ENCODE measurements around the gene GPR42. TPM values are rescaled to one million over a fixed set of nuclear protein-coding genes. Genes with fewer than 3 reads are reported as not detected.
A peak's percentile ranks its signal among the peaks of the same experiment; 100 is the strongest.

GPR42 gene
- total and polyA plus RNA-seq, 10 of the 15 experiments (the other 5 are each of a cell fraction or from before 2014, with no cell fraction given), result 0.13 TPM; not detected in 9

DNA sequence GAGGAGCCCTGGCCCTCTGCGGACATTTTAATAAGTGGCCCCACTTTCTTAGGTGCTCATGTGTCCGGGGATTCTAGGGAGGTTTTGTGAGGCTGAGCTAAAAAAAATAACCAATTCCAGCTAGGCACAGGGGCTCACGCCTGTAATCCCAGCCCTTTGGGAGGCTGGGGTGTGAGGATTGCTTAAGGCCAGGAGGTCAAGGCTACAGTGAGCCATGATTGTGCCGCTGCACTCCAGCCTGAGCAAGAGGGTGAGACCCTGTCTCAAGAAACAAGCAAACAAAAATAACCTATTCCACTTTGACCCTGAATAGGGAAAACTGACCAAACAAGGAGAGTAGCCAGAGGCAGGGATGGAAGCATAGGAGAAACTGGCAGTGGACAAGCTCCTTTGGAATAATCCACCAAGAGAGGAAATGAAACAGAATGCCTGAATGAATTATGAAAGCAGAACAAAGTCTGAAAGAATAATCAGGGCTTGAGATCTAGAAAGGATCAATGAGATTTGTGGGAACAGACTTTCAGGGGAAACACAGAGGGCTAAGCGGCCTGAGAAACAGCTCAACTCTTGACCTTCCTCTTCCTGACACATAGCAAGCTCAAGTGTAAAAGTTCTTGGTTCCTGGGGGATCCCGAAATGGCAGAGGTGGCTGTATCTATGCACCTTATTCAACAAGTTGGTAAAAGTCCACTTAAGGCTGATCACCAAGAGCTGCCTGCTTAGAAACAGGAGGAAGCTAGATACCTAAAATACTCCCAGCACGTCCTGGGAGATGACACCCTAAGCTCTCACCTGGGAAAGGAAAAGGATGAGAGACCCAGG is 47.1 kb downstream of the GPR42 start:
- ChIA-PET RAD21 (ENCODE audit: unreplicated experiment) (interaction anchor here (0.7 to 8.4 kb wide), 24 partner anchors 11 to 429 kb away, joined by 3 to 110 read pairs (median 7); partner anchors contain the start of genes FFAR1 and FFAR2), SMC1A (ENCODE audit: uncharacterized antibody, unreplicated experiment) (interaction anchor here (0.6 to 13.1 kb wide), 20 partner anchors 11 to 284 kb away, joined by 3 to 237 read pairs (median 6); partner anchors contain the start of genes FFAR1, FFAR2 and FFAR3), CTCF (interaction anchor here (0.8 to 8.8 kb wide), 16 partner anchors 11 to 102 kb away, joined by 3 to 86 read pairs (median 6); no protein-coding TSS in a partner anchor), POLR2A (interaction anchor here (1.0 to 6.6 kb wide), 17 partner anchors 10 to 97 kb away, joined by 3 to 67 read pairs (median 9); no protein-coding TSS in a partner anchor)
- Histone ChIP-seq H3K27ac (ENCODE audit: control insufficient read depth, insufficient read depth) (peak overlapping the region; percentile 68), H4K20me1 (ENCODE audit: control insufficient read depth, insufficient read depth) (no peaks in the 10 kb centered on the region), H3K27me3 (replicated peaks in 1 of 2; ENCODE audit: control insufficient read depth in 2 of 2, insufficient read depth in 2 of 2, low read length in 1 of 2) (no peaks in the 10 kb centered on the region), H2AFZ (ENCODE audit: control insufficient read depth, low read depth, low read length) (no peak overlapping the region), H3K4me2 (ENCODE audit: control insufficient read depth, insufficient read depth) (peak overlapping the region; percentile 45), H3K36me3 (ENCODE audit: control insufficient read depth in 2 of 2, insufficient read depth in 2 of 2, low read length in 1 of 2) (no peaks in the 10 kb centered on the region), H3K9ac (ENCODE audit: control insufficient read depth, insufficient read depth, low read length) (peak overlapping the region; percentile 30), H3K79me2 (ENCODE audit: control insufficient read depth, insufficient read depth, low read length) (no peaks in the 10 kb centered on the region), H3K4me3 (no peak overlapping the region; the same call in 1 of the 2 replicates), H3K4me1 (ENCODE audit: control insufficient read depth, insufficient read depth, low read length) (peaks cover 41% of the 10 kb centered on the region), H3K9me3 (replicated peaks; ENCODE audit: control insufficient read depth, insufficient read depth, low read length) (no peaks in the 10 kb centered on the region; the same call in 2 of the 3 replicates)
- 41% methylated on average over 6 of the region's 7 CpGs for WGBS (ENCODE audit: insufficient coverage, insufficient replicate concordance, low lambda C conversion rate, missing lambda C conversion rate)
- FAIRE-seq, result peak; percentile 62
- ATAC-seq, result peak; percentile 63
- TSS peak; percentile 10 for BruUV-seq (replicated peaks)
- intact Hi-C loops (cut with micrococcal nuclease; ENCODE audit: unreplicated experiment) (loop anchor here (2.0 to 5.0 kb wide), 2 partner anchors 41 to 65 kb away; no protein-coding TSS in a partner anchor), in situ Hi-C loops (cut with MboI) (no loop called here)
- DNase-seq (ENCODE audit: low read depth, low spot score), result peak; percentile 88
- TF ChIP-seq, protein P1, sequence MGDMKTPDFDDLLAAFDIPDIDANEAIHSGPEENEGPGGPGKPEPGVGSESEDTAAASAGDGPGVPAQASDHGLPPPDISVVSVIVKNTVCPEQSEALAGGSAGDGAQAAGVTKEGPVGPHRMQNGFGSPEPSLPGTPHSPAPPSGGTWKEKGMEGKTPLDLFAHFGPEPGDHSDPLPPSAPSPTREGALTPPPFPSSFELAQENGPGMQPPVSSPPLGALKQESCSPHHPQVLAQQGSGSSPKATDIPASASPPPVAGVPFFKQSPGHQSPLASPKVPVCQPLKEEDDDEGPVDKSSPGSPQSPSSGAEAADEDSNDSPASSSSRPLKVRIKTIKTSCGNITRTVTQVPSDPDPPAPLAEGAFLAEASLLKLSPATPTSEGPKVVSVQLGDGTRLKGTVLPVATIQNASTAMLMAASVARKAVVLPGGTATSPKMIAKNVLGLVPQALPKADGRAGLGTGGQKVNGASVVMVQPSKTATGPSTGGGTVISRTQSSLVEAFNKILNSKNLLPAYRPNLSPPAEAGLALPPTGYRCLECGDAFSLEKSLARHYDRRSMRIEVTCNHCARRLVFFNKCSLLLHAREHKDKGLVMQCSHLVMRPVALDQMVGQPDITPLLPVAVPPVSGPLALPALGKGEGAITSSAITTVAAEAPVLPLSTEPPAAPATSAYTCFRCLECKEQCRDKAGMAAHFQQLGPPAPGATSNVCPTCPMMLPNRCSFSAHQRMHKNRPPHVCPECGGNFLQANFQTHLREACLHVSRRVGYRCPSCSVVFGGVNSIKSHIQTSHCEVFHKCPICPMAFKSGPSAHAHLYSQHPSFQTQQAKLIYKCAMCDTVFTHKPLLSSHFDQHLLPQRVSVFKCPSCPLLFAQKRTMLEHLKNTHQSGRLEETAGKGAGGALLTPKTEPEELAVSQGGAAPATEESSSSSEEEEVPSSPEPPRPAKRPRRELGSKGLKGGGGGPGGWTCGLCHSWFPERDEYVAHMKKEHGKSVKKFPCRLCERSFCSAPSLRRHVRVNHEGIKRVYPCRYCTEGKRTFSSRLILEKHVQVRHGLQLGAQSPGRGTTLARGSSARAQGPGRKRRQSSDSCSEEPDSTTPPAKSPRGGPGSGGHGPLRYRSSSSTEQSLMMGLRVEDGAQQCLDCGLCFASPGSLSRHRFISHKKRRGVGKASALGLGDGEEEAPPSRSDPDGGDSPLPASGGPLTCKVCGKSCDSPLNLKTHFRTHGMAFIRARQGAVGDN (IDR thresholded peaks at IDR 0.05), result peak; percentile 41; the same call in 1 of the 2 replicates
- TF ChIP-seq CREB1 (IDR thresholded peaks at IDR 0.05; ENCODE audit: low read depth), result no peak
- TF ChIP-seq ZBTB11 (CRISPR knock-in tag; IDR thresholded peaks at IDR 0.05), result no peak
- TF ChIP-seq TCF3 (IDR thresholded peaks at IDR 0.05; ENCODE audit: borderline replicate concordance, insufficient read depth, low read depth, low read length), result no peak
- TF ChIP-seq RELA (IDR thresholded peaks at IDR 0.05; ENCODE audit: borderline replicate concordance, partially characterized antibody), result peak; percentile 50
- TF ChIP-seq NR2C1 (IDR thresholded peaks at IDR 0.05), result no peak
- TF ChIP-seq DPF2 (IDR thresholded peaks at IDR 0.05), result peak; percentile 73
- peak; percentile 70; the same call in 1 of the 2 replicates for TF ChIP-seq PML (IDR thresholded peaks at IDR 0.05; ENCODE audit: low read length)
- TF ChIP-seq PRDM15 (CRISPR knock-in tag; IDR thresholded peaks at IDR 0.05), result no peak
- TF ChIP-seq SP1 (IDR thresholded peaks at IDR 0.05; ENCODE audit: low read depth, low read length), result peak; percentile 29
- TF ChIP-seq ZNF217 (IDR thresholded peaks at IDR 0.05), result peak; percentile 75

Measured in GM12878 (cell line).